ENCODE measurements around the gene HPCAL1. TPM values are rescaled to one million over a fixed set of nuclear protein-coding genes. Genes with fewer than 3 reads are reported as not detected.

The HPCAL1 gene
- polyA plus RNA-seq, 3 donors: 82.1 to 99.5 (median 98.0) TPM

DNA sequence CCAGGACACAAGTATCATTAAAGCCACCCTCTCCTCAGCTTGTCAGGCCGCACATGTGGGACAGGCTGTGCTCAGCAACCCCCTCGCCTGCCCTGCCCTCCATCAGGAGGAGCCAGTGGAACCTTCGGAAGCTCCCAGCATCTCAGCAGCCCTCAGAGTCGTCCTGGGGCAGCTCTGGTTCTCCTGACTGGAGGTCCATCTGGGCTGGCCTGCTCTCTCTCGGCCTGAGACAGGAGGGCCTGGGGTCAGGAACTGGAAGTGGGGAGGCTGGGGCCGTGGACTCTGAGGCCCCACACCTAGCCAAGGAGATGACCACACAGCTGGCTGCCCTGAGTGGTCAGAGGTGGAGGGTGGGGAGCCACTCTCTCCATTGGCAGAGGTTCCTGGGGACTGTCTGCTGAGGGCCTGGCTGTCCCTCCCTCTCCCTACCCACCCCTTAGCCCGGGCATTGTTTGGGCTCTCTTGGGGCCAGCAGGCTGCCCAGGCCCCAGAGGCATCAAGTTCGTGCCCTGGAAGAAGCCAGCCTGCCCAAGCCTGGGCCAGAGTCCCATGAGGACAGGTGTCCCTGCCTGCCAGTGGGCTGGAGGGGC is 122.3 kb downstream of the HPCAL1 start:
- H3K36me3 Mint-ChIP-seq: peaks cover 62 to 79% of the 10 kb centered on the region in 2 donors
- TF ChIP-seq, protein P1, sequence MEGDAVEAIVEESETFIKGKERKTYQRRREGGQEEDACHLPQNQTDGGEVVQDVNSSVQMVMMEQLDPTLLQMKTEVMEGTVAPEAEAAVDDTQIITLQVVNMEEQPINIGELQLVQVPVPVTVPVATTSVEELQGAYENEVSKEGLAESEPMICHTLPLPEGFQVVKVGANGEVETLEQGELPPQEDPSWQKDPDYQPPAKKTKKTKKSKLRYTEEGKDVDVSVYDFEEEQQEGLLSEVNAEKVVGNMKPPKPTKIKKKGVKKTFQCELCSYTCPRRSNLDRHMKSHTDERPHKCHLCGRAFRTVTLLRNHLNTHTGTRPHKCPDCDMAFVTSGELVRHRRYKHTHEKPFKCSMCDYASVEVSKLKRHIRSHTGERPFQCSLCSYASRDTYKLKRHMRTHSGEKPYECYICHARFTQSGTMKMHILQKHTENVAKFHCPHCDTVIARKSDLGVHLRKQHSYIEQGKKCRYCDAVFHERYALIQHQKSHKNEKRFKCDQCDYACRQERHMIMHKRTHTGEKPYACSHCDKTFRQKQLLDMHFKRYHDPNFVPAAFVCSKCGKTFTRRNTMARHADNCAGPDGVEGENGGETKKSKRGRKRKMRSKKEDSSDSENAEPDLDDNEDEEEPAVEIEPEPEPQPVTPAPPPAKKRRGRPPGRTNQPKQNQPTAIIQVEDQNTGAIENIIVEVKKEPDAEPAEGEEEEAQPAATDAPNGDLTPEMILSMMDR (IDR thresholded peaks at IDR 0.05): no peak
- 90% methylated on average over 6 of the region's 8 CpGs for WGBS (ENCODE audit: insufficient coverage)

DNA sequence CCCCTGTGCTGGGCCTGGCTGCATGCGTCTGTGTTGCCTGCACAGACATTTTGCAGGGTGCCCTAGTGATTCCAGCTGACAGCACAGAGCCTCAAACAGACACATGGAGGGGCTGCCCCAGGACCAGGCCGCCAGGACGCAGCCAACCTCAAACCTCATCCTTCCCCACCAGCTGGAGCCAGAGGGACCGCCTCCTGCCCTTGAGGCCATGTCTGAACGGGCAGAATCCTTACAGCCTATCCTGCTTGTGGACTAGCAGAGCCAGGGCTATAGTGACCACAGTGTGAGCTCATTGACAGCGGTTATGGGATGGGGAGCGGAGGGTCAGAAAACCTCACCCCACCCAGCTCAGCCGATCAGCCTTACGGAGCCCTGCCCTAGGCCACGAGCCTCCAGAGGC is 123.0 kb downstream of the HPCAL1 start:
- no peak overlapping the region for H3K27ac ChIP-seq (ENCODE audit: low read depth in 1 of 2, low read length in 2 of 2)
- no peak overlapping the region for H2AFZ ChIP-seq (ENCODE audit: insufficient read depth, low read depth, low read length, poor library complexity, severe bottlenecking)
- no peak overlapping the region for H3K9ac ChIP-seq (ENCODE audit: insufficient read depth, low read length, poor library complexity, severe bottlenecking)
- no peaks in the 10 kb centered on the region for H3K79me2 ChIP-seq (ENCODE audit: insufficient read depth, low read length)
- H3K27me3 ChIP-seq (ENCODE audit: control insufficient read depth in 2 of 2, insufficient read depth in 2 of 2, low read length in 2 of 2): no peaks in the 10 kb centered on the region
- no peaks in the 10 kb centered on the region for H3K9me3 ChIP-seq (replicated peaks in 1 of 2; ENCODE audit: control insufficient read depth in 1 of 2, insufficient read depth in 1 of 2, low read length in 2 of 2)
- no peak for DNase-seq
- TF ChIP-seq, protein P1 (IDR thresholded peaks at IDR 0.05): no peak
- 64% methylated on average over 4 of the region's 10 CpGs for WGBS (ENCODE audit: insufficient coverage)
- peaks cover 69 to 78% of the 10 kb centered on the region in 2 donors for H3K36me3 ChIP-seq (replicated peaks in 1 of 2; ENCODE audit: control insufficient read depth in 1 of 2, insufficient read depth in 2 of 2, low read length in 2 of 2)
- H3K4me1 ChIP-seq (ENCODE audit: control insufficient read depth in 1 of 2, insufficient read depth in 2 of 2, low read length in 2 of 2): no peaks in the 10 kb centered on the region
- Mint-ChIP-seq H3K9me3 (peaks cover 0 to 2% (median 0%) of the 10 kb centered on the region in 7 donors), H3K36me3 (peaks cover 58 to 74% of the 10 kb centered on the region in 2 donors), H3K27me3 (ENCODE audit: low read depth in 3 of 3) (peaks cover 0 to 1% (median 0%) of the 10 kb centered on the region in 3 donors), H3K4me1 (no peaks in the 10 kb centered on the region), H3K27ac (peak overlapping the region in 1 of 7 donors; percentile 43), H3K4me3 (no peak overlapping the region)
- no peak overlapping the region for H3K4me3 ChIP-seq (replicated peaks in 1 of 3; ENCODE audit: low read depth in 2 of 3, low read length in 3 of 3)
- peaks cover 15% of the 10 kb centered on the region for H4K20me1 ChIP-seq (ENCODE audit: insufficient read depth, low read length)
- H3K4me2 ChIP-seq (replicated peaks; ENCODE audit: extremely low read depth, low read length, poor library complexity, severe bottlenecking): no peak overlapping the region
- intact Hi-C loops (cut with micrococcal nuclease): no loop called here

More for the DNA sequence above, 122.3 kb downstream of the HPCAL1 start:
- H3K9ac ChIP-seq (ENCODE audit: insufficient read depth, low read length, poor library complexity, severe bottlenecking): no peak overlapping the region
- H3K27me3 ChIP-seq (ENCODE audit: control insufficient read depth in 2 of 2, insufficient read depth in 2 of 2, low read length in 2 of 2): no peaks in the 10 kb centered on the region
- no peak overlapping the region for H2AFZ ChIP-seq (ENCODE audit: insufficient read depth, low read depth, low read length, poor library complexity, severe bottlenecking)
- Mint-ChIP-seq H3K9me3 (peaks cover 0 to 2% (median 0%) of the 10 kb centered on the region in 7 donors), H3K27ac (no peak overlapping the region), H3K27me3 (ENCODE audit: low read depth in 3 of 3) (no peaks in the 10 kb centered on the region), H3K4me1 (no peaks in the 10 kb centered on the region), H3K4me3 (no peak overlapping the region)
- no peak for DNase-seq
- no peak overlapping the region for H3K27ac ChIP-seq (ENCODE audit: low read depth in 1 of 2, low read length in 2 of 2)
- intact Hi-C loops (cut with micrococcal nuclease): no loop called here
- no peaks in the 10 kb centered on the region for H3K4me1 ChIP-seq (ENCODE audit: control insufficient read depth in 1 of 2, insufficient read depth in 2 of 2, low read length in 2 of 2)
- H3K4me2 ChIP-seq (replicated peaks; ENCODE audit: extremely low read depth, low read length, poor library complexity, severe bottlenecking): no peak overlapping the region
- H3K36me3 ChIP-seq (replicated peaks in 1 of 2; ENCODE audit: control insufficient read depth in 1 of 2, insufficient read depth in 2 of 2, low read length in 2 of 2): peaks cover 76 to 85% of the 10 kb centered on the region in 2 donors
- no peaks in the 10 kb centered on the region for H3K9me3 ChIP-seq (replicated peaks in 1 of 2; ENCODE audit: control insufficient read depth in 1 of 2, insufficient read depth in 1 of 2, low read length in 2 of 2)
- peaks cover 15% of the 10 kb centered on the region for H4K20me1 ChIP-seq (ENCODE audit: insufficient read depth, low read length)
- no peaks in the 10 kb centered on the region for H3K79me2 ChIP-seq (ENCODE audit: insufficient read depth, low read length)
- H3K4me3 ChIP-seq (replicated peaks in 1 of 3; ENCODE audit: low read depth in 2 of 3, low read length in 3 of 3): no peak overlapping the region
